ENCODE measurements around the gene CELA2A.

DNA sequence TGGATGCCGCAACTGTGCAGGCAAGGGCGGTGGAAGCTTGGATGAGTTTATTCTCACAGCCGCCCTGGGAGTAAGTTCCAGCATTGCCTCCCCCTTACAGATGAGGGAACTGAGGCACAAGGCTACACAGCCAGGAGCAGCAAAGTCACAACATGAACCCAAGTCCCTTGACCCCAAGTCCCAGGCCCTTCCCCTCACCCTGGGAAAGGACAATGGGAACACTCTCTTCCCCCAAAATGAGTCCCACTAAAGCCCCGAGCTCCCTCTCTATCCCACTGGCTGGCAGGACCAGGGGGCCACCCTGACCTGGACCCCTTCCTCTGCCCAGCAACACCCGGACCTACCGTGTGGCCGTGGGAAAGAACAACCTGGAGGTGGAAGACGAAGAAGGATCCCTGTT lies 14.4 kb upstream of the CELA2A start:
- no peak for TF ChIP-seq POLR2A (IDR thresholded peaks at IDR 0.05)
- TF ChIP-seq, protein P1, sequence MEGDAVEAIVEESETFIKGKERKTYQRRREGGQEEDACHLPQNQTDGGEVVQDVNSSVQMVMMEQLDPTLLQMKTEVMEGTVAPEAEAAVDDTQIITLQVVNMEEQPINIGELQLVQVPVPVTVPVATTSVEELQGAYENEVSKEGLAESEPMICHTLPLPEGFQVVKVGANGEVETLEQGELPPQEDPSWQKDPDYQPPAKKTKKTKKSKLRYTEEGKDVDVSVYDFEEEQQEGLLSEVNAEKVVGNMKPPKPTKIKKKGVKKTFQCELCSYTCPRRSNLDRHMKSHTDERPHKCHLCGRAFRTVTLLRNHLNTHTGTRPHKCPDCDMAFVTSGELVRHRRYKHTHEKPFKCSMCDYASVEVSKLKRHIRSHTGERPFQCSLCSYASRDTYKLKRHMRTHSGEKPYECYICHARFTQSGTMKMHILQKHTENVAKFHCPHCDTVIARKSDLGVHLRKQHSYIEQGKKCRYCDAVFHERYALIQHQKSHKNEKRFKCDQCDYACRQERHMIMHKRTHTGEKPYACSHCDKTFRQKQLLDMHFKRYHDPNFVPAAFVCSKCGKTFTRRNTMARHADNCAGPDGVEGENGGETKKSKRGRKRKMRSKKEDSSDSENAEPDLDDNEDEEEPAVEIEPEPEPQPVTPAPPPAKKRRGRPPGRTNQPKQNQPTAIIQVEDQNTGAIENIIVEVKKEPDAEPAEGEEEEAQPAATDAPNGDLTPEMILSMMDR (IDR thresholded peaks at IDR 0.05) = no peak

Measured in Peyer's patch (tissue), 4 donors.